GM08714 (cell line): ENCODE data around the gene LRFN4.

ENCODE experiments used
- H3K4me3 ChIP-seq: fragments of 200-500 bp; sonication (Bioruptor generic); 2 replicates; pipeline ENCODE4 v1.5.1; 2014; ENCODE audit warnings: mild to moderate bottlenecking, low read length, inconsistent platforms
- ZNF274 ChIP-seq: IDR thresholded peaks from 2 replicates; pipeline ENCODE4 v1.6.1; 2012; ENCODE audit warnings: mild to moderate bottlenecking, low read depth, low read length

The LRFN4 gene

DNA sequence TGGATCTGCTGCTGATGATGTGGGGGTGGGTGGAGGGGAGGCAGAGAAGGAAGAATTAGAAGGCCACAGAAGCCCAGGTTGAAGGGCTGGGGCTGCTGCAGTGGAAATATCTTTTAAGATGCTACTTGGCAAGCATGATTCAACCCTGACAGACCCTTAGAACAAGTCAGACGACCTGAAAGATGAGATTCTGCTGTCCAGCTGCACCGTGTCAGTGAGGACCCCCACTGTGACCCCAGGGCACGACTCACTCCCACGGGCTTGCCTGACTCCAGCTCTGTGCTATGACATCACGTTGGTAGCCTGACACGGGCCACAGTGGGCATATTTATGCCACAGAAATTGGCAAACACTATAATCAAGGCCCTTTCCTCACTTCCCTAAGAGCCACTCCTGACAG lies 36.0 kb downstream of the LRFN4 start:
- H3K4me3 ChIP-seq, result no peak overlapping the region

DNA sequence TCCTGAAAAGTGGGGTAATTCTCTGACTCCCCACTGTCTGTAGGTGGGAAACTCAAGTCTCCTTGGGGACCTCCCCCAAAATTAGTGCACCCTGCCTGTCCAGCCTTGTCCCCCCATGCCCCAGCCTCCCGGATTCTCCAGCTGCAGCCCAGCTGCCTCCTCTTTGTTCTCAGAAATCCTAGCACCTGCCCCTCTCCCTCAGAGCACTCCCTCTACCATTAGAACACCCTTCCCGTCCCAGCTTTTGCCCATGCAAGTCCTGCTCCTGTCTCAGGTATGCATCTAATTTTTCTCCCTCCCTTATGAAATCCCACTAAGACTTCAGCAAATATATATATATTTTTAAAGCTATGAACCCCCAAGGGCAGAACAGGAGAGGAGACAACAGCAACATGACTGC lies 37.3 kb downstream of the LRFN4 start:
- TF ChIP-seq ZNF274, result no peak
- H3K4me3 ChIP-seq, result no peak overlapping the region

More for the DNA sequence above, 36.0 kb downstream of the LRFN4 start:
- TF ChIP-seq ZNF274, result no peak

DNA sequence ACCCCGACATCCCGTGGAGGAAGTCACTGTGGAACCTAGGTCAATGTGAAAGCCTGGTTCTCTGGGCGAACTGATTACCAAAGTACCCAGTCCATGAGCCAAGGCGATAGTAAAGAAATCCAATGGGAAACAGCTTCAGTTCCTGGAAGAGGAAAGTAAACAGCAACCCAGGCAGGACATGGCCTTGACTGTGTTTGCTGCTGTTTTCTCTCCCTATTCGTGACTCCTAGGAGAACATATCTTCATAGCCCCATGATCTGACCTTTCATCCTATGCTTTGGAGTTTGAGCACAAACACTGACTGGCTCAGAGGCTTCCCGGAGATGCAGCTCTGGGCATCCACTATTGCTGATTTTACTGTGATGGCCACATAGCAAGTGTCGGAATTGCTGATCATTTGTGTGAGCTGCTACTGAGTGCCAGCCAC lies 45.1 kb downstream of the LRFN4 start:
- H3K4me3 ChIP-seq, result no peak overlapping the region
- no peak for TF ChIP-seq ZNF274

DNA sequence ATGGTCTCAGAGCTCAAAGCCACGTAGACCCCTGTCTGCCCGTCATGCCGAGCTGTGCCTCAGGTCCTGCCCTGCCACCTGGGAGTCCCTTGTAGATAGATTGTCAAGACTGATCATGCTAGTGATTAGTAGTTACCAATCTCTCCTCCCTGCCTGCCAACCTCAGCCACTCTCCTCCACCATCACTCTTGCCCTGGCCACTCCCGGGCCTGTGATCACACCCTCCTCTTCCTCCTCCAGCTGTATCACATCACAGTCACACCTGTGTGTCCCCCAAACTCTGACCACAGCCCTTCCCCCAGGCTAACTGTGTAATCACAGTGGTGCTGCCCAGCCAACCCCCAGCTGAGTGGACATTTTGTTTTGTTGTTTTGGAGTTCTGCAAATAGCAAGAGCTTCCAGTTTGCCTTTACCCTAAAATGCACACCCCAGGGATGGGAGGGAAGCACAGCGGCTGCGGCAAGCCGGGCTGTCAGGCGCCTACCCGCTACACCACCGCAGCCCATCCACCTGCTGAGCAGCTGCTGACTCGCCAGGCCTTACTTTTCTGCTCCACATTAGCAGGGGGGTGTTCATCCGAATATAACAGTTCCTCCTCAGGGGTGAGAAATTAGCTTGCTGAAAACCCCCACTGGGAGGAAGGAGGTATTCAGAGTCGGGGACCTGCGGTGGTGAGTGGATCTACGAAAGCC lies 45.8 kb downstream of the LRFN4 start:
- H3K4me3 ChIP-seq, result no peak overlapping the region

DNA sequence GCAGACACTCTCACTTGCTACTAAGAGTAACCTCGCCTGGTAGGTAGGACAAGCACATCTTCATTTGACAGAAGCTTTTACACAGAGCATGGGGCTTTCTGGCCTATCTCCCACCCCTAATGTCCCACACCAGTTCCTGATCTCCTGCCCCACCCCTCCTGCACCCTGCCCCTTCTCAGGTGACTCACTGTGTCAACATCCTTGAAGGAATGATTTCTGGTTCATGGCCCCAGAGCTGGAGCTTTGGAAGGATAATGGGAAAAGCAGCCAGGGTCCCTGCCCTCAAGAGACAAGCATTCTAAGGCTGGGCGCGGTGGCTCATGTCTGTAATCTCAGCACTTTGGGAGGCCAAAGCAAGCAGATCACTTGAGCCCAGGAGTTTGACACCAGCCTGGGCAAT lies 47.2 kb downstream of the LRFN4 start:
- no peak for TF ChIP-seq ZNF274

More for the DNA sequence above, 45.8 kb downstream of the LRFN4 start:
- TF ChIP-seq ZNF274, result no peak

DNA sequence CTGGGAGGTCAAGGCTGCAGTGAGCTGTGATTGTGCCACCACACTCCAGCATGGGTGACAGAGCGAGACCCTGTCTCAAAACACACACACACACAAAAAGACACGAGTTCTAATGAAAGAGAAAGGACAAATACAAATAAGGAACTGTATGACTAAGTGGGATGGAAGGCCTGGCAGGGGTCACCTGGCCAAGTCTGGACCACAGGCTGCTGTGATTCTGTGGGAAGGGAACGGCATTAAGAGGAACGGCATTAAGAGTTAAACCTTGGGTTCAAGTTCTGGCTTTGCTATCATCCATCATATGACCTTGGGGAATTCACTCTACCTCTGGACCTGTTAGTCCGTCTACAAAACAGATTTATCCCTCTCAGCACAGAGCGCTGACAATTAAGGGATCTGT lies 47.7 kb downstream of the LRFN4 start:
- no peak overlapping the region for H3K4me3 ChIP-seq
- no peak for TF ChIP-seq ZNF274

More for the DNA sequence above, 47.2 kb downstream of the LRFN4 start:
- no peak overlapping the region for H3K4me3 ChIP-seq

DNA sequence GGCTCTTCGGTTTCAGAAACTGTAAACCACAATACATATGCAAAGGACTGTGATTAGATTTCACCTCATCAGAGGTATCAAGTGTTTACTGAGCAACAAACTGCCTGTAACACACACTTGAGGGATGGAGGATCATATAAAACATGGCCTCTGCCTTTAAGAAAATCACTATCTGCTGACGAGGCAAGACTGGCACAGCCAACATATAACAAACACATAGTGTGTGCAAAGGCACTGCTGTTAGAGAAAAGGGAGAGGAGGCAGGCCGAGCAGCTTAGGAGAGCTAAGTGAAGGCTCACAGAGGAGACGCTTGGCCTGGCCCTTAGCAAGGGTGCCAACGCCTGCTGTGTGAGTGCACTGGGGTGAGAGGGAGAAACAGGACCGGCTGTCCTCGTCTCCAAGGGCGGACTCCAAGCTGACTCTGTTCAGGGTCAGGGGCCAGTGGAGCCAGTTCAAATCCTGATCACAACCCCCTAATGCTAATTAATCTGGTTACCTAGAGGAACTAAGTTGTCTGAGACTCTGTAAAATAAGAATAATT lies 48.2 kb downstream of the LRFN4 start:
- H3K4me3 ChIP-seq, result no peak overlapping the region

DNA sequence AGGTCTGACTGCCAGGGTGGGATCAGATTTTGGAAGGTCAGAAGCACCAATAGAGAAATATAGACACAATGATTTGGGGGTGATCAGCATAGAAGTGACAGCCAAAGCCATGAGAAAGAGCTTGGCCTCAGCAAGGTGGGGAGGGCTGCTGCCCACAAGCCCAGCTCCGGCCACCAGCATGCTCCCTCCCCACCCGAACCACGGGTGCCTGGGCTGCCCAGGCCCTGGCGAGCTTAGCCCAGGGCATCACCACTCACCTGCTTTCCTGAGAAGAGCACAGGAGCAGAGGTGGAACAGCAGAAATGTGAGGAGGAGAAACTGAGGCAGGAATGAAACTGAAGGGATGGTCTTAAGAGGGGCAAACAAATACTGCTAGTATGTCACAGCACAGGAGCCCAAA lies 48.8 kb downstream of the LRFN4 start:
- no peak overlapping the region for H3K4me3 ChIP-seq
- TF ChIP-seq ZNF274, result no peak

More for the DNA sequence above, 48.2 kb downstream of the LRFN4 start:
- no peak for TF ChIP-seq ZNF274

DNA sequence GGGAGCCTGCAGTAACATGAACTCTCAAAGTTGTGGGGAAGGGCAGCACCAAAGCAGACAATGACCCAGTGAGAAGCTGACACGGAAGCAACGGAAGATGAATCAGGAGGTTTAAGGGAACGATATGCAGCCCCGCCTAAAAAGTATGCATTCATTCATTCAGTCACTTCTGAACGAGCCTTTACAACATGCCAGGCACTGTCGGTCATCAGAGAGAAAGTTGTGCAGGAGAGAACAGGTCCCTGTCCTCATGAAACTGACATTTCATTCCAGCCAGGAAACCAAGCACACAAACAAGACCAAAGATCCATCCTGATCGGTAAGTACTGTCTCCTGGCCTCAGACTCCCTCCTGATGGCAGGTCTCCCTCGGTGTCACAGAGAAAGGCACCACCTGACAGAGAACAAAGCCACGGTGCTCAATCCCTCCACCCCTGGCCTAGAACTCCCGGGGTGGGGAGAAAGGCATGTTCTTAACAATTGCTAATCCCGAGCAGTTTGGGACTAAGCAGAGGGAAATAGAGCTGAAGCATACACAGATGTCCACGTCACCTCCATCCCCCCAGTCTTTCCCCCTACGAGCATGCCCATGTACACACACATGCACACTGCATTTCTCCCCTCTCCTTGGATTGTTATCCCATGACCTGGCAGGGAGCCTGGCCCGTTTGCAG lies 49.3 kb downstream of the LRFN4 start:
- no peak overlapping the region for H3K4me3 ChIP-seq
- no peak for TF ChIP-seq ZNF274

DNA sequence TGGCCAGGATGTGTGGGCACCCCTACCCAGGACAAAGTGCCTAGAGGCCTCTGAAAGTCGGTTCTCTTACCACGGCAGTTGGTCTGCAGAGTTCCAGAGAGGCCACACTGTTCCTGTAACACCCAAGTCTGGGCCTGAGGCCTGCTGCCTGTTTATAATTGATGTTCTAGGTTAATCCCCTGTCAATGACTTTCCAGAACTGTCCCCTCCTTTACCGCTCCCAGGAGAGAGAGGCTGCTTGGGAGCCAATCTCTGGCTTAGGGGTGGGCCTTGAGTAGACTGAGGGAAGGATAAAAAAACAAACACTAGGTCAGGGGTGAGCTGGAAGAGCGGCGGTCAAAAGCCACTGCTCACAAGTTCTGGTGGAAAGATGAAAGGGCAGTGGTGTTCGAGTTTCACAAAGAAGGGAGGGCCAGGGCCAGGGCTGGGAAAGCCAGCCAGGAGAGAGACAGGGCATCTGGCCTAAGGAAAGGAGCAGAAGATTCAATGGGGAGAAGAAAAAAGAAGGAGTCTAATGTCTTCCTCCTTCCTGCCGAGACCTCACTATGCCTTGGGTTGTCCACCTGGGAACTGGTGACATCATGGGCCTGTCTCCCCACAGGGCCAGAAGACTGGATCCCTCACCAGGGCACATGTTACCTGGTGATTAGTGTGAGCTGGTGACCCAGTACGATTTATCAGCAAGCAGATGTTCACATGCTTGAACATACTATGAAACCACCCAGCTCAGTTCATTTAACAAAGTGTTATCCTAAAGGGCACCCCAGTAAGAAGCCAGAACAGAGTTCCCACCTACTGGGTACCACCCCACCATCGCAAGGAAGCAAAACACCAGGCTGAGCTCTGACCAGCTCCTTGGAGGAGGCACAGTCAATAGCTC lies 51.1 kb downstream of the LRFN4 start:
- TF ChIP-seq ZNF274, result no peak
- H3K4me3 ChIP-seq, result no peak overlapping the region

DNA sequence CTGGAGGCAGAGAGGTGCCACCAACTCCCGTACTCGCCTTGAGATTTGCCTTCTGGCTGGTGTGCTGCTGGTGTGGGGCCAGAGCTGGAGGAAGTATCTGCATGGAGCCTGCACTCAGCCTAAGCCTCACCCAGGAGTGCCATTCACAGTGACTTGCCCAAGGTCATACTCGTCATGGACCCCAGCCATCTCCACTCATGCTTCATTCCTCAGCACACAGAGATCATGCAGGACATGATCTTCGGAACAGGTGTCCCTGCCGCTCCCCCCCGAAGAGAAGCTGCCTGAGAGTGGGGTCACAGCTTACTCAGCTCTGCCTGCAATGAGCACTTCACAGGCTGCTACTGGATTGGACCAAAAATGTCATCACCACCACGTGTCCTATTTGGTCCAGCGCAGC lies 52.3 kb downstream of the LRFN4 start:
- no peak overlapping the region for H3K4me3 ChIP-seq
- no peak for TF ChIP-seq ZNF274

DNA sequence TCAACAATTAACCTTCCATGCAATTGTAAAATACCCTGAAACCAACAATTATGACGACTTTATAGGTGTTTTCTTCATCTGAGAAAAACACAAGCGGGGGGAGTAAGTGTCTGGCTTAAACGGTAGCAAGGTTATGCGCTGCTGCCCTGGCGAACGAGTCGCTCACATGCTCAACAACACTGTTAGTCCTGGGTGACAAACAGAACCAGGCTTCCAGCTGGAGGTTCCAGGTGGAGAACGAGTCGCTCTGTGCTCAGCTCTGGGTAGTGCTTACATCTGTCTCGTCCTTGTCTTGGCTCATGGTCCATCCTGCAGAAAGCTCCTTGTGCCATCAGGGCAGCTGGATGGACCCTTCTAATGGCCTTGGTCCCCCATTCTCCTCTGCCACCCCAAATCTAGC lies 53.2 kb downstream of the LRFN4 start:
- H3K4me3 ChIP-seq, result no peak overlapping the region
- no peak for TF ChIP-seq ZNF274
